Measurements from ENCODE around the gene BORCS5. TPM values are rescaled to one million over a fixed set of nuclear protein-coding genes. Genes with fewer than 3 reads are reported as not detected.

BORCS5 gene
- total and polyA plus RNA-seq, 2 of the 8 experiments (the other 6 are each of a cell fraction or from before 2014, with no cell fraction given) = 8.3 to 17.4 TPM

- Histone ChIP-seq H3K56ac (replicated peaks; ENCODE audit: insufficient read length, low read depth, low read length) (no peak overlapping the region), H3K9ac (replicated peaks in 1 of 4; ENCODE audit: extremely low read depth in 1 of 4, low read depth in 3 of 4, low read length in 3 of 4) (no peak overlapping the region), H3K79me2 (ENCODE audit: control insufficient read depth in 1 of 2, insufficient read depth in 2 of 2, low read length in 2 of 2) (no peaks in the 10 kb centered on the region; a peak in 1 of 4 replicates), H3K79me1 (ENCODE audit: low read depth, low read length) (no peaks in the 10 kb centered on the region; the same call in 1 of the 2 replicates), H3K4me1 (replicated peaks in 1 of 4; ENCODE audit: control insufficient read depth in 3 of 4, insufficient read depth in 4 of 4, low read length in 3 of 4) (peaks cover 0 to 3% (median 0%) of the 10 kb centered on the region in 4 experiments; a peak in 2 of 7 replicates), H3K4ac (replicated peaks; ENCODE audit: insufficient read length, low read depth, low read length) (no peak overlapping the region), H3K27me3 (replicated peaks in 1 of 4; ENCODE audit: control insufficient read depth in 3 of 4, extremely low read depth in 1 of 4, insufficient read depth in 3 of 4, low read length in 3 of 4) (no peaks in the 10 kb centered on the region), H4K20me1 (replicated peaks in 1 of 2; ENCODE audit: control insufficient read depth in 1 of 2, insufficient read depth in 2 of 2, low read length in 2 of 2) (no peaks in the 10 kb centered on the region), H4K5ac (ENCODE audit: insufficient read length, low read depth, low read length) (no peak overlapping the region), H2AFZ (ENCODE audit: low read length) (no peak overlapping the region), H3K23me2 (ENCODE audit: low read depth, low read length) (no peaks in the 10 kb centered on the region), H3K18ac (ENCODE audit: extremely low read depth, low read length) (no peak overlapping the region), H2AK5ac (ENCODE audit: low read depth, low read length) (no peak overlapping the region), H3K4me3 (ENCODE audit: extremely low read depth in 1 of 4, insufficient read depth in 2 of 4, low read depth in 3 of 4, low read length in 4 of 4) (no peak overlapping the region), H3K27ac (ENCODE audit: low read depth, low read length) (no peak overlapping the region), H4K8ac (ENCODE audit: extremely low read depth, insufficient read depth, low read length) (no peak overlapping the region), H3K9me3 (ENCODE audit: insufficient read depth in 2 of 2, low read depth in 1 of 2, low read length in 1 of 2) (peaks cover 7 to 10% of the 10 kb centered on the region in 2 experiments), H4K91ac (replicated peaks; ENCODE audit: insufficient read length, low read length) (no peak overlapping the region), H2BK15ac (ENCODE audit: low read length) (no peak overlapping the region), H3K36me3 (ENCODE audit: control insufficient read depth in 2 of 4, insufficient read depth in 4 of 4, low read length in 3 of 4) (peaks cover 15 to 38% (median 34%) of the 10 kb centered on the region in 4 experiments), H3K4me2 (ENCODE audit: insufficient read depth in 1 of 2, low read depth in 2 of 2, low read length in 2 of 2) (no peak overlapping the region), H3K23ac (ENCODE audit: insufficient read length) (no peak overlapping the region), H3K14ac (ENCODE audit: insufficient read length) (no peak overlapping the region), H2BK12ac (ENCODE audit: low read depth, low read length) (no peak overlapping the region), H2BK5ac (ENCODE audit: low read depth, low read length) (no peak overlapping the region), H2BK20ac (ENCODE audit: low read length) (no peak overlapping the region), H2BK120ac (replicated peaks; ENCODE audit: low read depth, low read length) (no peak overlapping the region)
- POLR2A ChIA-PET (ENCODE audit: partially characterized antibody) = interaction anchor here (1.1 to 1.3 kb wide), 2 partner anchors 15 to 95 kb away, joined by 3 read pairs; no protein-coding TSS in a partner anchor
- TF ChIP-seq EZH2 (IDR thresholded peaks at IDR 0.05; ENCODE audit: low read depth, low read length, severe bottlenecking) (no peak), HDAC2 (IDR thresholded peaks at IDR 0.05; ENCODE audit: borderline replicate concordance in 1 of 2, low read depth in 2 of 2, low read length in 2 of 2) (no peak), YY1 (IDR thresholded peaks at IDR 0.05; ENCODE audit: low read depth, low read length) (no peak), CHD1 (IDR thresholded peaks at IDR 0.05; ENCODE audit: low read depth, low read length) (no peak), ASH2L (IDR thresholded peaks at IDR 0.05; ENCODE audit: low read length) (no peak)
- no peak for FAIRE-seq
- DNase-seq (ENCODE audit: low read depth in 1 of 2, low spot score in 2 of 2) = peak in 1 of 2 experiments; percentile 30
- CTCF ChIA-PET (ENCODE audit: partially characterized antibody) = interaction anchor here (0.6 to 2.8 kb wide), 7 partner anchors 11 to 229 kb away, joined by 3 to 9 read pairs (median 4); no protein-coding TSS in a partner anchor
- WGBS, 2 experiments (ENCODE audit: extremely low coverage in 1 of 2, insufficient coverage in 1 of 2, insufficient read length in 1 of 2, insufficient replicate concordance in 2 of 2, low coverage in 1 of 2, low lambda C conversion rate in 2 of 2, missing lambda C conversion rate in 1 of 2) = 92% methylated on average over 8 of the region's 8 CpGs; no CpG with 5 or more reads in 1 of the 2 experiments
Observed at GRCh38 chr12:12474471-12474928, 117.6 kb downstream of the BORCS5 start.
